Retinal pigment epithelial cell (primary cell): ENCODE results near the gene IRX2.

Experiments
- DNase-seq: peaks from one replicate; pipeline ENCODE4 v3.0.0-alpha.2; 2010; ENCODE audit warnings: low read depth
- H3K4me3 ChIP-seq: 2 replicates; pipeline ENCODE4 v1.5.1; 2011; ENCODE audit warnings: mild to moderate bottlenecking, low read length, control low read depth, moderate library complexity
- TF ChIP-seq, protein P1 (sequence below): conservative IDR thresholded peaks from 2 replicates; pipeline ENCODE4 v1.5.1; 2011; ENCODE audit warnings: low read depth, low read length, control low read depth, inconsistent platforms

Gene IRX2

DNA sequence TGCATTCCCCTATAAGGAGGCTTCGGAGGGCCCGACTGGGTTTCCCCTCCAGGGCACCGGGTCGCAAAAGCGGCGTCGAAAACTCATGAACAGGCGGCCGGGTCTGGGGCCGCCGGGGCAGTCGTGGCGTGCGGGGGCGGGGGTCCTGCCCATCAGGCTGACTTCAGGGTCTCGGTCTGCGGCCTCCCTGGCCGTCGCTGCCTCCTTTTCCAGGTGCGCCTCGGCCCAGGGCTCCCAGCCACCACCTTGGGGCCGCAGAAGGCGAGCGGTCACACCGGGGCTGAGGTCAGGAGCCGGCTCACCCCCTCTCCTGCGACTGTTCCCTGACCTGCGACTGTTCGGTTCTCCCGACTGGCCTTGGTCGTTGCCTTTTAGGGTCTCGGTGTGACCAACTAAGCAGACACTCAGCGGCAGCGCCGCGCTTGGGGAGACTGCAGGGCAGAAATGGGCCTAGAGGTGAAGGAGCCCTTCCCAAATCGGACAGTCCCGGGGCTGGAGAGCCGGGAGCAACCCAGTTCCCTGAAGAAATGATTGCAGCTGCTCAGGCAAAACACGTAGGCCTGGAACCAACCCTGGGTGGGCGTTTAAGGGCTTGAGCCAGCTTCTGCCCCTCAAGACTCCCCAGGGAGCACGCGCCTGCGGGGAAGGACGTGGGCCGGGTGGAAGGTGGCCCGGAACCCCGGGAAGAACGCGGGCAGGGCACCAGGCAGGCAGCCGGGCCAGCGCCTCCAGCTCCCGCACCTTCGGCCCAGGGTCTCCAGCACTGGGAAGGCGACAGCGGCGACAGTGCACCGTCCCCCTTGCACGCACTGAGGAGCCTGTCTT lies 11.2 kb downstream of the IRX2 start:
- DNase-seq, result no peak
- TF ChIP-seq, protein P1, sequence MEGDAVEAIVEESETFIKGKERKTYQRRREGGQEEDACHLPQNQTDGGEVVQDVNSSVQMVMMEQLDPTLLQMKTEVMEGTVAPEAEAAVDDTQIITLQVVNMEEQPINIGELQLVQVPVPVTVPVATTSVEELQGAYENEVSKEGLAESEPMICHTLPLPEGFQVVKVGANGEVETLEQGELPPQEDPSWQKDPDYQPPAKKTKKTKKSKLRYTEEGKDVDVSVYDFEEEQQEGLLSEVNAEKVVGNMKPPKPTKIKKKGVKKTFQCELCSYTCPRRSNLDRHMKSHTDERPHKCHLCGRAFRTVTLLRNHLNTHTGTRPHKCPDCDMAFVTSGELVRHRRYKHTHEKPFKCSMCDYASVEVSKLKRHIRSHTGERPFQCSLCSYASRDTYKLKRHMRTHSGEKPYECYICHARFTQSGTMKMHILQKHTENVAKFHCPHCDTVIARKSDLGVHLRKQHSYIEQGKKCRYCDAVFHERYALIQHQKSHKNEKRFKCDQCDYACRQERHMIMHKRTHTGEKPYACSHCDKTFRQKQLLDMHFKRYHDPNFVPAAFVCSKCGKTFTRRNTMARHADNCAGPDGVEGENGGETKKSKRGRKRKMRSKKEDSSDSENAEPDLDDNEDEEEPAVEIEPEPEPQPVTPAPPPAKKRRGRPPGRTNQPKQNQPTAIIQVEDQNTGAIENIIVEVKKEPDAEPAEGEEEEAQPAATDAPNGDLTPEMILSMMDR, result no peak
- H3K4me3 ChIP-seq, result no peak overlapping the region

DNA sequence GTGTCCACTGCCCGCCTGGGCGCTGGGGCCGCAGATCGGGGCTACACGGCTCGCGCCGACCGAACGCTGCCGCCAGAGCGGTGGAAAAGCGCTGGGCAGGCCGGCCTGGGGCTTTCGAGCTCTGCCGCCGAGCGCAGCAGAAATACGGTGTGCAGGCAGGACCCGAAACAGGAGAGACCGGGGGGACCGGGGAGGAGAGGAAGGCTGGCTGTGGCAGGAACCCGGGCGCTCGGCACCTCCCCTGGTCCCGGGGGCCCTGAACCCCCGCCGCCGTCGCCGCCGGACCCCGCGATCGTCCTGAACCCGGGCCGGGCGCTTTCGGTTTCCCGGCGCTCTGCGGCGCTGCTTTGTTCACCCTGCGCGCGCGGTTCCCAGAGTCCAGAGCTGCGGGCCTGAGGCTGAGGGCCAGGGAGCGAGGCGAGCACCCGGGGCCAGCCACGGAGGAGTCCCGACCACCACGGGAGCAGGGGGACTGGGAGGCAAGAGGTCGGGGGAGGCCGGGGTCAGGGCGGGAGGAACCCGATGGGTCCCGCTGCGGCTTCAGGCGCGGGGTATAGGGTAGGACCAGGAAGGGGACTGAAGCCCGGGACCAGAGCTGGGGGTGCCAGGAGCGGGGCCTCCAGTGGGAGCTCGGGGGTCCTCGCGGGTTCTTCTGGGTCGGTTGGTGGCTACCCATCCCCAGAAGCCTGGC lies 12.0 kb downstream of the IRX2 start:
- TF ChIP-seq, protein P1, result no peak
- no peak overlapping the region for H3K4me3 ChIP-seq

DNA sequence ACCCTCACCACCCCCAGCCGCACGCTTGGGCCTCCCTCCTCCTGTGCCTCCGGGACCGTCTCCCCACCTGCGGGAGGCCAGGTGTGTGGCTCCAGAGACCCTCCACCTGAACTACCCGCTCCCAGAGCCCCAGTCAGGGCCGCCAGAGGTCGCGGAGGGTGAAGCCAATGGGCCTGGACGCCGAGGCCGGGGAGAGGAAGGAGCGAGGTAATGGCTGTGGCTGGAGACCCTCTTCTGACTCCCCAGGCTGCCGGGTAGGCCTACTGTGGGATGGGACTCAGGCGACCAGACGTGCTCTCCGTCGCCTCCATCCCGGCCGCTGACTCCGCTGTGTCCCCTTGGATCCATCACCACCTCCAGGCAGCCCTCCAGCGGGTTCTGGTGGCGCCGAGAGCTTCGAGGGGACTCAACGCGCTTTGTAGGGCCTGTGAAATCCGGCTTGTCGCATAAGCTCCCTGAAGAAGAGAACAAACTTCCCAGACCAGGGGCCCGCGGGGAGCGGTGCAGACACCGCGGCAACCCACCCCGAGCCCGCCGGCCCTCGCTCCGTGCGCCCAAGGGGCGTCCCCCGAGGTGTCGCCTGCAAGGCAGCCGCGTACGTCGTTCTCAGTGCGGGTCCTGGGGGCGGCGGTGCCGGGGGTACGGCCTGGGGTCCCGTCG lies 12.6 kb downstream of the IRX2 start:
- TF ChIP-seq, protein P1, result no peak
- no peak overlapping the region for H3K4me3 ChIP-seq
- DNase-seq, result no peak

More for the DNA sequence above, 12.0 kb downstream of the IRX2 start:
- no peak for DNase-seq

DNA sequence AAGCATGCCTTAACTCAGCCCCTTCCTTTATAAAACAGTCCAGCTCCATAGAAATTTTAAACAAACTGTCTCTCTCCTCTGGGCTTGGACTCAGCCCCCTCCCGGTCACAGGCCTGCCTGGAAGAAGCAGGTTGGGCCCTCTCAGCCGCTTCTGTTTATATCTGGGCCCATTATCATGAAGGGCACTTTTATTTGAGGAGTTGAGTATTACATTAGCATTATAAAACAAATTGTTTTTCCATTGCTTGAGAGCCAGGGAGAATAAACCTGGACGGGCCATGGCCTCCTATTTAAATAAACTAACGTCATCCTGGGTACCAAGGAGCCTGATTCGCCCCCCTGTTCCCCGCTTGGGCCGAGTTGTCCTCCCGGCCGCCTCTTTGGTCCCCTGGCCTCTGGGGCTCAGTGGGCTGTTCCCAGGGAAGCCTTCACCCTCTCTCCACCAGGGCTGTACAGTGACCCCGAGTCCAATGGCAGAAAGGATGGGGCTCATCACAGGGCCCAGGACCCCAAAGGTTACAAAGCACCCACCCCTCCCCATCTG lies 13.2 kb downstream of the IRX2 start:
- H3K4me3 ChIP-seq, result no peak overlapping the region
- no peak for DNase-seq
- TF ChIP-seq, protein P1, result no peak

DNA sequence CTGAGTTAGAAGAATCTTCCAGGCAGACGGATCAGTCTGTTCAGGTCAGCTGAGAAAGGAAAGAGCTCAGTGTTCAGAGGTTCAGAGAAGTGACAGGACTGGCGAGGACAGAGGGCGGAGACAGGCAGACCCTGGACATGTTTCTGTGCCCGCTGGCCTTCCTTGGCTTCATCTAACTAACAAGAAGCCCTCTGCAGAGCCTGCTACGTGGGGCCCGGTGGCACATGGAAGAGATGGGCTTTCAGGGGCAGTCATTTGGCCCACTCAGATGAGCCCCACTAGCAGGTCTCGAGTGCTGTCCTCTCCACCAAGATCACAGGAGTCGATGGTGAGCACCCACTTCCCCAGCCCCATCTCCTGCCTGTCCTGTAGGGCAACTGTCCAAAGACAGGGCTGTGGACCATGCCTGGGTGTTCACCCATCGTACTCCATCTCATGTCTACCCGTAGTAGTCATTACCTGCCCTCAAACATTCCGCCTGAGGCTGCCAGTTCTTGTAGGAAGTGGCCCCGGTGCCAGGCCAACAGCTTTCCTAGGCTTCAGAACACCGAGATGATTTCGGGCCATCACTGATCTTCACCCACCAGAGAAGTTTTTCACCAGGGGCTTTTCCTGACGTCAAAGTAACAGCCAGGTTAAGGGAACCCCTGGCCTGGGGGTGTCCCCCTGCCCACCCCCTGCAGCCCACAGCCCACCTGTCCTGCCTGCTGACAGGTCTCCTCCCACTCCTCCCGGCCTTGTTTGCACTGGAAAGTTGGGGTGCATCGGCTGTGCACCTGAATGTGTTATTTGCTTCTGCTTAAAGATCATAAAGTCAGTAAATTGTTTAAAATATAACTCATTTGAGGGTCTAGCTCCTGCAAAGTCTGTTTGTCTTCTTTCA lies 14.0 kb downstream of the IRX2 start:
- no peak for DNase-seq
- no peak overlapping the region for H3K4me3 ChIP-seq
- TF ChIP-seq, protein P1, result no peak

DNA sequence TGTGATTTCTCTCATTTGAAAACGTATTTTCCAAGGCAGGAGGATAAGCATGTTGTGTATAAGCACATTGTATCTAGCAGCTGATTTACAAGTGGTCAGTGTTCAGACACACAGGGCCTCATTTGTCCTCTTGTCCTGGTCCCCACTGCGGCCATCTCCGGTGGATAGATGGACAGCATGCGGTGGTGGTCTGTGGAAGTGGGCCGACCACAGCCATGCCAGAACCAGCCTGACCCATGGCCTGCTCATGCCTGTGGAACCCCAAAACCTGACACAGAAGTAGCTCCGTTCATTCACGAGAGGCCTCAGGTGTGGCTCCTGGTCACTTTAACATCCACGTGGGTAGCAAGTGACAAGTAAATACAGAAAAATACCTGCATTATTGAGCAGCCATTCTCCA lies 14.6 kb downstream of the IRX2 start:
- no peak for DNase-seq
- TF ChIP-seq, protein P1, result no peak

More for the DNA sequence above, 14.6 kb downstream of the IRX2 start:
- H3K4me3 ChIP-seq, result no peak overlapping the region
